ENCODE measurements around the gene BAHCC1. TPM values are rescaled to one million over a fixed set of nuclear protein-coding genes. Genes with fewer than 3 reads are reported as not detected.

The BAHCC1 gene
- total and polyA plus RNA-seq, 10 of the 15 experiments (the other 5 are each of a cell fraction or from before 2014, with no cell fraction given) = 0.03 to 0.14 (median 0.11) TPM; not detected in 6

GRCh38 chr17:81385320-81386111, 9.7 kb upstream of the BAHCC1 start:
- H3K36me3 ChIP-seq (ENCODE audit: control insufficient read depth in 2 of 2, insufficient read depth in 2 of 2, low read length in 1 of 2) = no peaks in the 10 kb centered on the region
- H3K79me2 ChIP-seq (ENCODE audit: control insufficient read depth, insufficient read depth, low read length) = no peaks in the 10 kb centered on the region
- TF ChIP-seq MEF2B (IDR thresholded peaks at IDR 0.05; ENCODE audit: partially characterized antibody, poor library complexity, severe bottlenecking) = no peak
- no peak for TF ChIP-seq E2F8 (IDR thresholded peaks at IDR 0.05; ENCODE audit: low read depth, partially characterized antibody)
- no peak for TF ChIP-seq CBFB (IDR thresholded peaks at IDR 0.05; ENCODE audit: low read depth)
- no peak overlapping the region for H3K4me2 ChIP-seq (ENCODE audit: control insufficient read depth, insufficient read depth)
- RAD21 ChIA-PET (ENCODE audit: unreplicated experiment) = no interaction called here
- H3K4me1 ChIP-seq (ENCODE audit: control insufficient read depth, insufficient read depth, low read length) = no peaks in the 10 kb centered on the region
- intact Hi-C loops (cut with micrococcal nuclease; ENCODE audit: unreplicated experiment) (no loop called here), in situ Hi-C loops (cut with MboI) (no loop called here)
- H3K9me3 ChIP-seq (replicated peaks; ENCODE audit: control insufficient read depth, insufficient read depth, low read length) = no peaks in the 10 kb centered on the region
- H3K27me3 ChIP-seq (replicated peaks in 1 of 2; ENCODE audit: control insufficient read depth in 2 of 2, insufficient read depth in 2 of 2, low read length in 1 of 2) = peaks cover 15 to 21% of the 10 kb centered on the region in 2 experiments; a peak in 3 of 4 replicates
- FAIRE-seq = no peak
- POLR2A ChIA-PET = no interaction called here
- no peaks in the 10 kb centered on the region for H4K20me1 ChIP-seq (ENCODE audit: control insufficient read depth, insufficient read depth)
- no peak overlapping the region for H3K27ac ChIP-seq (ENCODE audit: control insufficient read depth, insufficient read depth)
- no peak overlapping the region for H3K9ac ChIP-seq (ENCODE audit: control insufficient read depth, insufficient read depth, low read length)
- no peak for ATAC-seq
- H3K4me3 ChIP-seq = no peak overlapping the region
- CTCF ChIA-PET = no interaction called here
- no TSS peak for BruUV-seq (replicated peaks)
- WGBS (ENCODE audit: insufficient coverage, insufficient replicate concordance, low lambda C conversion rate, missing lambda C conversion rate) = 44% methylated on average over 24 of the region's 24 CpGs
- DNase-seq (ENCODE audit: low read depth, low spot score) = no peak
- SMC1A ChIA-PET (ENCODE audit: uncharacterized antibody, unreplicated experiment) = no interaction called here
- H2AFZ ChIP-seq (ENCODE audit: control insufficient read depth, low read depth, low read length) = no peak overlapping the region
